HG02678 (cell line): ENCODE data around the gene ATG16L1.

Source experiments
- ATAC-seq: cut with Tn5 transposase; IDR thresholded peaks from one replicate; pipeline ENCODE4 v1.9.1; 2021; ENCODE audit warnings: mild to moderate bottlenecking, moderate library complexity; ENCODE audit not compliant: unreplicated experiment

ATG16L1 gene

GRCh38 chr2:233256048-233256447 lies 4.6 kb downstream of the ATG16L1 start:
- no peak for ATAC-seq

GRCh38 chr2:233258211-233258610 lies 6.7 kb downstream of the ATG16L1 start:
- no peak for ATAC-seq

GRCh38 chr2:233259730-233260129 lies 8.3 kb downstream of the ATG16L1 start:
- ATAC-seq: no peak

- ATAC-seq: no peak
Observed at GRCh38 chr2:233260661-233261060, 9.2 kb downstream of the ATG16L1 start.

- no peak for ATAC-seq
Observed at GRCh38 chr2:233261819-233262555, 10.5 kb downstream of the ATG16L1 start.

GRCh38 chr2:233262562-233262961 lies 11.1 kb downstream of the ATG16L1 start:
- ATAC-seq: no peak

GRCh38 chr2:233263045-233263570 lies 11.6 kb downstream of the ATG16L1 start:
- ATAC-seq: no peak

- no peak for ATAC-seq
Observed at GRCh38 chr2:233264667-233265066, 13.2 kb downstream of the ATG16L1 start.

GRCh38 chr2:233265899-233266431 lies 14.5 kb downstream of the ATG16L1 start:
- no peak for ATAC-seq

- no peak for ATAC-seq
Observed at GRCh38 chr2:233266481-233266880, 15.0 kb downstream of the ATG16L1 start.

GRCh38 chr2:233267516-233268245 lies 16.2 kb downstream of the ATG16L1 start:
- peak; percentile 81 for ATAC-seq

- ATAC-seq: no peak
Observed at GRCh38 chr2:233270366-233270765, 18.9 kb downstream of the ATG16L1 start.

GRCh38 chr2:233270951-233271350 lies 19.5 kb downstream of the ATG16L1 start:
- no peak for ATAC-seq

GRCh38 chr2:233271693-233272092 lies 20.2 kb downstream of the ATG16L1 start:
- ATAC-seq: no peak

GRCh38 chr2:233273120-233273519 lies 21.6 kb downstream of the ATG16L1 start:
- no peak for ATAC-seq

- ATAC-seq: no peak
Observed at GRCh38 chr2:233275223-233275622, 23.8 kb downstream of the ATG16L1 start.

- ATAC-seq: no peak
Observed at GRCh38 chr2:233278921-233279320, 27.4 kb downstream of the ATG16L1 start.

GRCh38 chr2:233280114-233280693 lies 28.7 kb downstream of the ATG16L1 start:
- no peak for ATAC-seq

GRCh38 chr2:233281553-233281952 lies 30.1 kb downstream of the ATG16L1 start:
- no peak for ATAC-seq

GRCh38 chr2:233281992-233282603 lies 30.6 kb downstream of the ATG16L1 start:
- ATAC-seq: no peak

- no peak for ATAC-seq
Observed at GRCh38 chr2:233285921-233286320, 34.4 kb downstream of the ATG16L1 start.
